SK-N-SH (cell line): ENCODE results near the gene RIMS3. TPM values are rescaled to one million over a fixed set of nuclear protein-coding genes. Genes with fewer than 3 reads are reported as not detected.
A peak's percentile ranks its signal among the peaks of the same experiment; 100 is the strongest.

Source experiments
- CTCF ChIA-PET: fragments of 300-600, 350-600 bp; formaldehyde crosslinking; extraction: SDS; loops from one replicate; lab custom pipeline; 2021; lab: Yijun Ruan, JAX
- POLR2A ChIA-PET: fragments of 350-600 bp; sonication (Branson Sonifier 250); formaldehyde crosslinking; extraction: SDS; loops from one replicate; lab custom pipeline; 2020; ENCODE audit warnings: antibody characterized with exemption, inconsistent platforms; lab: Yijun Ruan, JAX
- DNase-seq: peaks from one replicate; pipeline ENCODE4 v3.0.0; 2012
- H2AFZ ChIP-seq: fragments of 200-600 bp; sonication (generic); 2 replicates; pipeline ENCODE4 v1.8.1; 2016; ENCODE audit warnings: antibody characterized with exemption, mild to moderate bottlenecking, low read depth
- H3F3A ChIP-seq: fragments of 200-600 bp; sonication (generic); replicated peaks from 2 replicates; pipeline ENCODE3; 2016; ENCODE audit warnings: antibody characterized with exemption, mild to moderate bottlenecking; ENCODE audit not compliant: insufficient read depth
- H3K27ac ChIP-seq, 2 experiments: fragments of 200-500 bp in 1 of 2; fragments of 200-600 bp in 1 of 2; sonication (Bioruptor generic) in 1 of 2; sonication (generic), shearing (Covaris generic) in 1 of 2; 2 replicates each; pipeline versions ENCODE4 v1.5.1 to v1.6.1; 2014 to 2016; ENCODE audit warnings: low read depth in 2 of 2, inconsistent platforms in 1 of 2, low read length in 1 of 2, mild to moderate bottlenecking in 1 of 2, mixed read lengths in 1 of 2
- H3K27me3 ChIP-seq: fragments of 200-600 bp; sonication (generic), shearing (Covaris generic); 2 replicates; pipeline ENCODE4 v1.6.1; 2016; ENCODE audit warnings: mixed run types; ENCODE audit not compliant: insufficient read depth
- H3K36me3 ChIP-seq, 2 experiments: fragments of 200-500 bp in 1 of 2; fragments of 200-600 bp in 1 of 2; sonication (Bioruptor generic) in 1 of 2; sonication (generic) in 1 of 2; replicated peaks in 1 of 2; 2 replicates each; pipeline versions ENCODE3 to v1.5.1; 2014 to 2016; ENCODE audit warnings: low read length in 1 of 2, mild to moderate bottlenecking in 1 of 2; ENCODE audit not compliant: insufficient read depth in 2 of 2, control insufficient read depth in 1 of 2
- H3K4me1 ChIP-seq, 2 experiments: fragments of 200-500 bp in 1 of 2; fragments of 200-600 bp in 1 of 2; sonication (Bioruptor generic) in 1 of 2; sonication (generic), shearing (Covaris generic) in 1 of 2; 2 replicates each; pipeline versions ENCODE4 v1.5.1 to v1.6.1; 2014 to 2016; ENCODE audit warnings: low read depth in 1 of 2, low read length in 1 of 2, mixed run types in 1 of 2; ENCODE audit not compliant: insufficient read depth in 2 of 2, control insufficient read depth in 1 of 2
- H3K4me2 ChIP-seq: fragments of 200-600 bp; sonication (generic), shearing (Covaris generic); 2 replicates; pipeline ENCODE4 v1.6.1; 2017; ENCODE audit warnings: mixed run types
- H3K4me3 ChIP-seq, 2 experiments: fragments of 200-500 bp in 1 of 2; fragments of 200-600 bp in 1 of 2; sonication (Bioruptor generic) in 1 of 2; sonication (generic), shearing (Covaris generic) in 1 of 2; 2 replicates each; pipeline versions ENCODE4 v1.5.1 to v1.8.1; 2014 to 2016; ENCODE audit warnings: low read depth in 2 of 2, inconsistent platforms in 1 of 2, low read length in 1 of 2, mild to moderate bottlenecking in 1 of 2, mixed read lengths in 1 of 2, moderate library complexity in 1 of 2
- H3K79me2 ChIP-seq: fragments of 200-600 bp; sonication (generic); 2 replicates; pipeline ENCODE4 v1.8.1; 2017; ENCODE audit warnings: mild to moderate bottlenecking; ENCODE audit not compliant: insufficient read depth
- H3K9ac ChIP-seq: fragments of 200-600 bp; sonication (generic); 2 replicates; pipeline ENCODE4 v1.6.1; 2017; ENCODE audit warnings: mixed run types
- H3K9me2 ChIP-seq: fragments of 200-600 bp; sonication (generic); 2 replicates; pipeline ENCODE4 v1.6.1; 2017; ENCODE audit warnings: mixed run types
- H3K9me3 ChIP-seq: fragments of 200-600 bp; sonication (generic); 2 replicates; pipeline ENCODE4 v1.6.1; 2017; ENCODE audit warnings: mixed run types, mild to moderate bottlenecking, moderate library complexity
- H4K20me1 ChIP-seq: fragments of 200-600 bp; sonication (generic); 2 replicates; pipeline ENCODE4 v1.6.1; 2017; ENCODE audit warnings: mild to moderate bottlenecking, mixed run types; ENCODE audit not compliant: insufficient read depth
- CHD2 ChIP-seq: fragments of 150-350 bp; IDR thresholded peaks from 2 replicates; pipeline ENCODE4 v1.6.1; 2018; ENCODE audit warnings: low read length; ENCODE audit not compliant: partially characterized antibody
- ELF1 ChIP-seq: IDR thresholded peaks from 2 replicates; pipeline ENCODE4 v1.4.0; 2012
- EP300 ChIP-seq, 2 experiments: IDR thresholded peaks; 2 replicates each; pipeline versions ENCODE4 v1.4.0 to v1.6.1; 2012; ENCODE audit warnings: borderline replicate concordance in 1 of 2, low read depth in 1 of 2, low read length in 1 of 2
- EZH2phosphoT487 ChIP-seq: fragments of 200-600 bp; sonication (generic); IDR thresholded peaks from 2 replicates; pipeline ENCODE4 v1.6.1; 2017; ENCODE audit warnings: low read depth, mixed run types, mild to moderate bottlenecking, antibody characterized with exemption, moderate library complexity, borderline replicate concordance
- FOSL2 ChIP-seq: IDR thresholded peaks from 2 replicates; pipeline ENCODE4 v1.4.0; 2012; ENCODE audit warnings: low read depth, mild to moderate bottlenecking, moderate library complexity, borderline replicate concordance
- FOXM1 ChIP-seq: IDR thresholded peaks from 2 replicates; pipeline ENCODE4 v1.4.0; 2012; ENCODE audit warnings: low read depth, mild to moderate bottlenecking
- GABPA ChIP-seq: IDR thresholded peaks from 2 replicates; pipeline ENCODE4 v1.4.0; 2012; ENCODE audit warnings: low read depth, mild to moderate bottlenecking
- GATA2 ChIP-seq: sonication (generic); formaldehyde crosslinking; IDR thresholded peaks from 2 replicates; pipeline ENCODE4 v1.5.0; 2020; ENCODE audit warnings: mild to moderate bottlenecking, missing genetic modification reagents
- JUND ChIP-seq: IDR thresholded peaks from 2 replicates; pipeline ENCODE4 v1.4.0; 2012
- NRF1 ChIP-seq: IDR thresholded peaks from 2 replicates; pipeline ENCODE4 v1.6.1; 2012; ENCODE audit warnings: low read depth, mild to moderate bottlenecking, low read length
- PBX3 ChIP-seq: IDR thresholded peaks from 2 replicates; pipeline ENCODE4; 2012
- RFX5 ChIP-seq: IDR thresholded peaks from 2 replicates; pipeline ENCODE4 v1.6.1; 2012; ENCODE audit warnings: mild to moderate bottlenecking, improper control_type of control experiment, low read length
- RXRA ChIP-seq: IDR thresholded peaks from 2 replicates; pipeline ENCODE4 v1.4.0; 2012; ENCODE audit warnings: low read depth, mild to moderate bottlenecking, borderline replicate concordance
- SIN3A ChIP-seq: IDR thresholded peaks from 2 replicates; pipeline ENCODE4 v1.6.1; 2012; ENCODE audit warnings: low read depth, mild to moderate bottlenecking, low read length, moderate library complexity, borderline replicate concordance
- TCF12 ChIP-seq: IDR thresholded peaks from 2 replicates; pipeline ENCODE4 v1.4.0; 2012
- TEAD4 ChIP-seq: IDR thresholded peaks from 2 replicates; pipeline ENCODE4 v1.4.0; 2012; ENCODE audit warnings: mild to moderate bottlenecking, borderline replicate concordance; ENCODE audit not compliant: insufficient read depth
- WGBS: methylation state at CpG from one replicate; pipeline ENCODE4 v1.1.6; 2017; ENCODE audit warnings: low lambda C conversion rate; 5-methylcytosine and 5-hydroxymethylcytosine counted together
- polyA plus RNA-seq, 3 experiments: library from polyadenylated mRNA; depleted of rRNA; stranded (reverse); fragments of >200 nt; gene quantifications; 2 replicates each; pipeline ENCODE4 v1.2.3, GENCODE V29; 2012
- TF ChIP-seq, protein P1 (sequence below): fragments of 150-350 bp; IDR thresholded peaks from 2 replicates; pipeline ENCODE4 v1.6.1; 2016; ENCODE audit warnings: mild to moderate bottlenecking, low read depth, low read length
- TF ChIP-seq, protein P2 (sequence below): IDR thresholded peaks from 2 replicates; pipeline ENCODE4 v1.4.0; 2012; ENCODE audit warnings: low read depth, borderline replicate concordance
- TF ChIP-seq, protein P3 (sequence below): fragments of 200-600 bp; sonication (generic); IDR thresholded peaks from 2 replicates; pipeline ENCODE4 v1.6.1; 2017; ENCODE audit warnings: antibody characterized with exemption, mild to moderate bottlenecking, moderate library complexity

RIMS3 gene
- polyA plus RNA-seq, 1 of the 3 experiments (the other 2 are of a cell fraction): 1.9 TPM

- no peak for TF ChIP-seq FOXM1
- no peak for TF ChIP-seq PBX3
- TF ChIP-seq, protein P1, sequence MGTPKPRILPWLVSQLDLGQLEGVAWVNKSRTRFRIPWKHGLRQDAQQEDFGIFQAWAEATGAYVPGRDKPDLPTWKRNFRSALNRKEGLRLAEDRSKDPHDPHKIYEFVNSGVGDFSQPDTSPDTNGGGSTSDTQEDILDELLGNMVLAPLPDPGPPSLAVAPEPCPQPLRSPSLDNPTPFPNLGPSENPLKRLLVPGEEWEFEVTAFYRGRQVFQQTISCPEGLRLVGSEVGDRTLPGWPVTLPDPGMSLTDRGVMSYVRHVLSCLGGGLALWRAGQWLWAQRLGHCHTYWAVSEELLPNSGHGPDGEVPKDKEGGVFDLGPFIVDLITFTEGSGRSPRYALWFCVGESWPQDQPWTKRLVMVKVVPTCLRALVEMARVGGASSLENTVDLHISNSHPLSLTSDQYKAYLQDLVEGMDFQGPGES: no peak
- no peak for TF ChIP-seq EZH2phosphoT487
- no peak for TF ChIP-seq TCF12
- no peak for TF ChIP-seq EP300 (IDR thresholded peaks at IDR 0.05; ENCODE audit: borderline replicate concordance in 1 of 2, low read depth in 1 of 2, low read length in 1 of 2)
- no peak for TF ChIP-seq NRF1
- TF ChIP-seq RXRA: no peak
Observed at GRCh38 chr1:40699787-40700186, 34.3 kb upstream of the RIMS3 start (continued).

DNA sequence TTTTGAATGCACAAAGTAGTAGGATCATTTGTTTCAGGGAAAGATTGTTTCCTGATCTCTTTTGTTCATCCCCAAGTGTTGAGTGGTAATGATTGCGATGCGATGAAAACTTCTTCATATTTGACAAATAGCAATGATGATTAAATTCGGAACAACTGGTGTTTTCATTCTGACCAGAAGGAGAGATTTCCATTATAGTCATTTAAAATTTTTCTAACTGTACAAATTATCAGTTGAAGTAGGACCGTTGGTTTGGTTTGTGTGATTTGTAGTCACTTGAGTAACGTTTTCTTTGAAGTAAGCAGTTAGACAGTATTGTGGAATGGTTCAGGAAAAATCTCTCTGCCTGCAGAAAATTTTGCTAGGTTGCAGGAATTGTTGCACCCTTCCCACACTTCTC, 32.0 kb upstream of the RIMS3 start:
- H3K4me2 ChIP-seq: no peak overlapping the region
- H3K36me3 ChIP-seq: no peaks in the 10 kb centered on the region
- no peak overlapping the region for H3K4me3 ChIP-seq
- H3K27me3 ChIP-seq: no peaks in the 10 kb centered on the region
- peaks cover 8 to 13% of the 10 kb centered on the region in 2 experiments; a peak in 3 of 4 replicates for H3K4me1 ChIP-seq
- no peak overlapping the region for H3K9ac ChIP-seq
- H4K20me1 ChIP-seq: no peaks in the 10 kb centered on the region
- POLR2A ChIA-PET: no interaction called here
- H3K9me2 ChIP-seq: no peaks in the 10 kb centered on the region
- H3K79me2 ChIP-seq: peaks cover 100% of the 10 kb centered on the region
- no peak for DNase-seq
- H3F3A ChIP-seq: no peaks in the 10 kb centered on the region
- TF ChIP-seq TEAD4: no peak
- no peak for TF ChIP-seq SIN3A
- TF ChIP-seq, protein P2, sequence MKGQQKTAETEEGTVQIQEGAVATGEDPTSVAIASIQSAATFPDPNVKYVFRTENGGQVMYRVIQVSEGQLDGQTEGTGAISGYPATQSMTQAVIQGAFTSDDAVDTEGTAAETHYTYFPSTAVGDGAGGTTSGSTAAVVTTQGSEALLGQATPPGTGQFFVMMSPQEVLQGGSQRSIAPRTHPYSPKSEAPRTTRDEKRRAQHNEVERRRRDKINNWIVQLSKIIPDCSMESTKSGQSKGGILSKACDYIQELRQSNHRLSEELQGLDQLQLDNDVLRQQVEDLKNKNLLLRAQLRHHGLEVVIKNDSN: no peak
- TF ChIP-seq FOSL2: no peak
- TF ChIP-seq FOXM1: no peak
- TF ChIP-seq ELF1: no peak
- TF ChIP-seq RFX5: no peak
- TF ChIP-seq GATA2: no peak
- no peak for TF ChIP-seq JUND
- no peak for TF ChIP-seq CHD2
- TF ChIP-seq NRF1: no peak
- TF ChIP-seq, protein P3, sequence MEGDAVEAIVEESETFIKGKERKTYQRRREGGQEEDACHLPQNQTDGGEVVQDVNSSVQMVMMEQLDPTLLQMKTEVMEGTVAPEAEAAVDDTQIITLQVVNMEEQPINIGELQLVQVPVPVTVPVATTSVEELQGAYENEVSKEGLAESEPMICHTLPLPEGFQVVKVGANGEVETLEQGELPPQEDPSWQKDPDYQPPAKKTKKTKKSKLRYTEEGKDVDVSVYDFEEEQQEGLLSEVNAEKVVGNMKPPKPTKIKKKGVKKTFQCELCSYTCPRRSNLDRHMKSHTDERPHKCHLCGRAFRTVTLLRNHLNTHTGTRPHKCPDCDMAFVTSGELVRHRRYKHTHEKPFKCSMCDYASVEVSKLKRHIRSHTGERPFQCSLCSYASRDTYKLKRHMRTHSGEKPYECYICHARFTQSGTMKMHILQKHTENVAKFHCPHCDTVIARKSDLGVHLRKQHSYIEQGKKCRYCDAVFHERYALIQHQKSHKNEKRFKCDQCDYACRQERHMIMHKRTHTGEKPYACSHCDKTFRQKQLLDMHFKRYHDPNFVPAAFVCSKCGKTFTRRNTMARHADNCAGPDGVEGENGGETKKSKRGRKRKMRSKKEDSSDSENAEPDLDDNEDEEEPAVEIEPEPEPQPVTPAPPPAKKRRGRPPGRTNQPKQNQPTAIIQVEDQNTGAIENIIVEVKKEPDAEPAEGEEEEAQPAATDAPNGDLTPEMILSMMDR: no peak
- TF ChIP-seq PBX3: no peak
- TF ChIP-seq GABPA: no peak
- CTCF ChIA-PET: no interaction called here
- no peak overlapping the region for H2AFZ ChIP-seq
- no peaks in the 10 kb centered on the region for H3K9me3 ChIP-seq
- WGBS: 88% methylated on average over 5 of the region's 5 CpGs
- peak overlapping the region in 1 of 2 experiments; percentile 41; a peak in 1 of 4 replicates for H3K27ac ChIP-seq
